Measurements from ENCODE around the gene WHAMM.

The WHAMM gene

DNA sequence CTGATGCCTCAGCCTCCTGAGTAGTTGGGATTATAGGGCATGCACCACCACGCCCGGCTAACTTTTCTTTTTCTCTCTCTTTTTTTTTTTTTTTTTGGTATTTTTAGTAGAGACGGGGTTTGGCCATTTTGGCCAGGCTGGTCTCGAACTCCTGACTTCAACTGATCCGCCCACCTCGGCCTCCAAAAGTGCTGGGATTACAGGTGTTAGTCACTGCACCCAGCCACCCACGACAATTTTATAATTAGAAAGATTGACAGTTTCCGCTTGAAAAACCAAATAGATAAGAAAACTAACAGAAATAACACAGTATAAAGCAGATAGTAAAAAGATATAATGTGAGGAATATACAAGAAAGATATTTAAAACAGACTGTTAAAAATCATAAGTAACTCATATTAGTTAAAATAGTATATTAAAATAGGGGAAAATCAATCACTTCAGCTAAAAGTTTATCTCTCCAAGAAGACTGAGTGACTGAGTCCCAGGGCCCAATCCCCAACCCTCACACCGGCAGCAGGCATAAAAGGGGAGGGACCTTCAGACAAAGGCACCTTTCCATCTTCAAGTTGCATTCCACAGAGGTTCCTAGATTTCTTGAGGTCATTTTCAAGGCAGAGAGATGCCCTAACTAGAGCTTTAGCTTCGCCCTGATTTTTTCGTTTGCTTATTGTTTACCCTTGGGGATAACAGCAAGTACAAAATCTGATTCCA, 1.4 kb upstream of the WHAMM start:
- H3K27ac ChIP-seq, result no peak overlapping the region
- no peaks in the 10 kb centered on the region for H3K9me3 ChIP-seq (ENCODE audit: control insufficient read depth, low read length)
- TF ChIP-seq, protein P1, sequence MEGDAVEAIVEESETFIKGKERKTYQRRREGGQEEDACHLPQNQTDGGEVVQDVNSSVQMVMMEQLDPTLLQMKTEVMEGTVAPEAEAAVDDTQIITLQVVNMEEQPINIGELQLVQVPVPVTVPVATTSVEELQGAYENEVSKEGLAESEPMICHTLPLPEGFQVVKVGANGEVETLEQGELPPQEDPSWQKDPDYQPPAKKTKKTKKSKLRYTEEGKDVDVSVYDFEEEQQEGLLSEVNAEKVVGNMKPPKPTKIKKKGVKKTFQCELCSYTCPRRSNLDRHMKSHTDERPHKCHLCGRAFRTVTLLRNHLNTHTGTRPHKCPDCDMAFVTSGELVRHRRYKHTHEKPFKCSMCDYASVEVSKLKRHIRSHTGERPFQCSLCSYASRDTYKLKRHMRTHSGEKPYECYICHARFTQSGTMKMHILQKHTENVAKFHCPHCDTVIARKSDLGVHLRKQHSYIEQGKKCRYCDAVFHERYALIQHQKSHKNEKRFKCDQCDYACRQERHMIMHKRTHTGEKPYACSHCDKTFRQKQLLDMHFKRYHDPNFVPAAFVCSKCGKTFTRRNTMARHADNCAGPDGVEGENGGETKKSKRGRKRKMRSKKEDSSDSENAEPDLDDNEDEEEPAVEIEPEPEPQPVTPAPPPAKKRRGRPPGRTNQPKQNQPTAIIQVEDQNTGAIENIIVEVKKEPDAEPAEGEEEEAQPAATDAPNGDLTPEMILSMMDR (IDR thresholded peaks at IDR 0.05), result no peak
- no peak overlapping the region for H3K4me3 ChIP-seq (ENCODE audit: low read depth, low read length)
- peaks cover 9% of the 10 kb centered on the region for H3K79me2 ChIP-seq
- no peaks in the 10 kb centered on the region for H3K36me3 ChIP-seq (ENCODE audit: control insufficient read depth, insufficient read depth, low read length)
- peaks cover 3% of the 10 kb centered on the region for H3K4me1 ChIP-seq
- no peak overlapping the region for H3K9ac ChIP-seq
- H3K4me2 ChIP-seq (ENCODE audit: low read length), result no peak overlapping the region
- no peak overlapping the region for H2AFZ ChIP-seq
- H3K27me3 ChIP-seq (ENCODE audit: control insufficient read depth, insufficient read depth, low read length), result no peaks in the 10 kb centered on the region

DNA sequence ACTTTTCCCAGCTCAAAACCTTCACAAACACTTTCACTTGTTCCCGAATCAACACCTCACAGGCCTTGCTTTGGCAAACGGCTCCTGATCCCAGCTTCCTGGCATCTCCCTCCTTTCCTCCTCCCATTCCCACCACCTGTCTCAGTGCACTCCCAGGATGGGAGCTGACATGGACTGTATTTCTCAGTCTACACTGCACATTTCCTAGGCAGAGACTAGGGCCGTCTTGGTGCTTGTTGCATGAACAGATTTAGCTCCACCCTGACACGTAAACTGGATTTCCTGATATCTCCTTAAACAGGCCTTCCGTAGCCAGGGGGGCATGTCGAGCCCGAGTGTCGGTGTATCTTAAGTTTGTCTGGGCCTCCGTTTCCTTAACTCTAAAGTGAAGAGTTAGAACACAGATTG, 790 bp upstream of the WHAMM start:
- peaks cover 9% of the 10 kb centered on the region for H3K79me2 ChIP-seq
- TF ChIP-seq, protein P1 (IDR thresholded peaks at IDR 0.05), result no peak
- no peaks in the 10 kb centered on the region for H3K9me3 ChIP-seq (ENCODE audit: control insufficient read depth, low read length)
- no peak overlapping the region for H3K4me2 ChIP-seq (ENCODE audit: low read length)
- H3K27ac ChIP-seq, result peak overlapping the region; percentile 95
- H3K4me3 ChIP-seq (ENCODE audit: low read depth, low read length), result peak overlapping the region; percentile 86
- H3K36me3 ChIP-seq (ENCODE audit: control insufficient read depth, insufficient read depth, low read length), result no peaks in the 10 kb centered on the region
- no peak overlapping the region for H3K9ac ChIP-seq
- H2AFZ ChIP-seq, result peak overlapping the region; percentile 87
- peaks cover 3% of the 10 kb centered on the region for H3K4me1 ChIP-seq
- H3K27me3 ChIP-seq (ENCODE audit: control insufficient read depth, insufficient read depth, low read length), result no peaks in the 10 kb centered on the region

DNA sequence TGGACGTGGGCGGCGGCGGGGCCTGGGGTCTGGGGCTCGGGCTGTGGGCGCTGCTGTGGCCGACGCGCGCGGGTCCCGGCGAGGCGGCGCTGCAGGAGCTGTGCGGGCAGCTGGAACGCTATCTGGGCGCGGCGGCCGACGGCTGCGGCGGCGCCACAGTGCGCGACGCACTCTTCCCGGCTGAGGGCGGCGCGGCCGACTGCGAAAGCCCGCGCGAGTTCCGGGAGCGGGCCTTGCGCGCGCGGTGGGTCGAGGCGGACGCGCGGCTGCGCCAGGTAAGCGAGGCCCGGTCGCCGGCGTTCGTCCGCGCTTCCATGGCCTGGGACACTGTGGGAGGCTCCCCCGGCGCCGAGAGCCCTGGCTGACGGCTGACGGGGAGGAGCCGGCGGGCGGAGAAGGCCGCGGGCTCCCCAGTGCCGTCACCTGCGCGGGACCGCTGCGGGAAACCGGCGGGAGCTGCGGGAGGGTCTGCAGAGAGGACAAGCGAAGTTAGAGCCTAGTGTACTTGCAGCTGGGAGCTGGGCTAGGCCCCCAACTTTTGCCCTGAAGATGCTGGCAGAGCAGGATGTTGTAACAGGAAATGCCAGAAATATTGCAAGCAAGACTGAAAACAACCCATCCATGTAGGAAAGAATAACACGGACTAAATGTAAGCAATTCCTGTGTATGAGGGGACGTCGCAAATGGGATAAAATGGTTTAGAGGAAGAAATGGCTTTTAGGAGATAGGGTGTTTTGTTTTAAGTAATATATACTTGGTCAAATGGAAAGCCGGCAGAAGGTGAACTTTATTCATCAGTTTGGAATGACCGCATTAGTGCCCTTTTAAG, 847 bp downstream of the WHAMM start:
- peak overlapping the region; percentile 86 for H3K27ac ChIP-seq
- H3K79me2 ChIP-seq, result peaks cover 17% of the 10 kb centered on the region
- TF ChIP-seq, protein P1 (IDR thresholded peaks at IDR 0.05), result no peak
- peak overlapping the region; percentile 69 for H3K4me3 ChIP-seq (ENCODE audit: low read depth, low read length)
- H3K4me2 ChIP-seq (ENCODE audit: low read length), result peak overlapping the region; percentile 65
- H2AFZ ChIP-seq, result peak overlapping the region; percentile 58
- peaks cover 3% of the 10 kb centered on the region for H3K4me1 ChIP-seq
- H3K27me3 ChIP-seq (ENCODE audit: control insufficient read depth, insufficient read depth, low read length), result no peaks in the 10 kb centered on the region
- no peaks in the 10 kb centered on the region for H3K9me3 ChIP-seq (ENCODE audit: control insufficient read depth, low read length)
- H3K9ac ChIP-seq, result peak overlapping the region; percentile 37
- no peaks in the 10 kb centered on the region for H3K36me3 ChIP-seq (ENCODE audit: control insufficient read depth, insufficient read depth, low read length)

DNA sequence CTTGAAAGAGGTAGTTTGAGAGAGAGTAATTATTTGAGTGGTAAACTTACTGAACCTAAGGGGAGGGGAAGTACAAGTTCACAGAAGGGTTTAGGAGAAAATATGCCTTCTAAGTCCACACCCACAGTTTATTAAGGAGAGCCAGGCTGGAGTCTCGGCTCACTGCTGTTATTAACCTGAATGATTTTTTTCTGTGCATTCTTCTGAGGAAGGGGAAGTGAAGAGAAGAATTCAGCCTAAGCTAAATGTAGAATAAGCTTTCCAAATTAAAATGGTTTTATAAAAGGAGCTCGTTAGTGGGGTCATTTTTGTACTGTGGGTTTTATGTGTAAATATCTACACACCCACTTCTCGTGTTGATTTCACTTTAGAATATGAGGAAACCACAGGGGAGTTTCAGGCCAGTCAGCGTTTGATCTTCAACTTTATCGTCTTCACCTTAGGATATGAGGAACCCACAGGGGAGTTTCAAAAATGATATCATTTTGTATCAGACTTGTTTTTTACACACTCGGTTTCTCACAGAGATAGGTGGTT, 1.5 kb downstream of the WHAMM start:
- H2AFZ ChIP-seq, result no peak overlapping the region
- peaks cover 23% of the 10 kb centered on the region for H3K79me2 ChIP-seq
- no peak overlapping the region for H3K9ac ChIP-seq
- peak overlapping the region; percentile 69 for H3K4me3 ChIP-seq (ENCODE audit: low read depth, low read length)
- peaks cover 3% of the 10 kb centered on the region for H3K4me1 ChIP-seq
- no peaks in the 10 kb centered on the region for H3K9me3 ChIP-seq (ENCODE audit: control insufficient read depth, low read length)
- no peaks in the 10 kb centered on the region for H3K27me3 ChIP-seq (ENCODE audit: control insufficient read depth, insufficient read depth, low read length)
- peak overlapping the region; percentile 65 for H3K4me2 ChIP-seq (ENCODE audit: low read length)
- TF ChIP-seq, protein P1 (IDR thresholded peaks at IDR 0.05), result no peak
- peak overlapping the region; percentile 86 for H3K27ac ChIP-seq
- H3K36me3 ChIP-seq (ENCODE audit: control insufficient read depth, insufficient read depth, low read length), result no peaks in the 10 kb centered on the region
